ACC112 (cell line): ENCODE measurements around the gene FAM169A.
"Not testable (repeated sequence)": the region's sequence is repeated elsewhere in the genome, so short reads cannot be mapped to it uniquely, and the experiment has no call there.

ENCODE experiments used
- H2AFZ ChIP-seq: fragments of 200-600 bp; sonication (generic); one replicate; pipeline ENCODE4 v1.6.0; 2017; ENCODE audit warnings: antibody characterized with exemption, low read length; ENCODE audit not compliant: unreplicated experiment
- H3K27ac ChIP-seq: fragments of 200-600 bp; sonication (generic); 2 replicates; pipeline ENCODE4 v1.5.1; 2014; ENCODE audit warnings: low read depth, mild to moderate bottlenecking, antibody characterized with exemption, low read length, moderate library complexity
- H3K27me3 ChIP-seq: fragments of 200-600 bp; sonication (generic); 2 replicates; pipeline ENCODE4 v1.6.1; 2014; ENCODE audit warnings: mild to moderate bottlenecking, antibody characterized with exemption, low read length, moderate library complexity, mixed read lengths; ENCODE audit not compliant: insufficient read depth
- H3K36me3 ChIP-seq: fragments of 200-600 bp; sonication (generic); 2 replicates; pipeline ENCODE4 v1.6.1; 2016; ENCODE audit warnings: mild to moderate bottlenecking, antibody characterized with exemption, low read length, moderate library complexity, mixed read lengths; ENCODE audit not compliant: insufficient read depth
- H3K4me1 ChIP-seq: fragments of 200-600 bp; sonication (generic); one replicate; pipeline ENCODE4 v1.6.1; 2016; ENCODE audit warnings: low read length, mixed read lengths; ENCODE audit not compliant: insufficient read depth, unreplicated experiment, control insufficient read depth
- H3K4me3 ChIP-seq: fragments of 200-600 bp; sonication (generic); 2 replicates; pipeline ENCODE4 v1.5.1; 2014; ENCODE audit warnings: mild to moderate bottlenecking, low read depth, low read length
- H3K79me2 ChIP-seq: fragments of 200-600 bp; sonication (generic); one replicate; pipeline ENCODE4 v1.6.0; 2016; ENCODE audit warnings: low read length; ENCODE audit not compliant: control insufficient read depth, unreplicated experiment, insufficient read depth

FAM169A gene

GRCh38 chr5:74889523-74890105 is 23.4 kb upstream of the FAM169A start:
- H2AFZ ChIP-seq = no peak overlapping the region

GRCh38 chr5:74888117-74888516 is 21.9 kb upstream of the FAM169A start:
- Histone ChIP-seq H3K27me3 (no peaks in the 10 kb centered on the region), H3K27ac (no peak overlapping the region), H3K79me2 (no peaks in the 10 kb centered on the region), H2AFZ (no peak overlapping the region), H3K36me3 (no peaks in the 10 kb centered on the region), H3K4me3 (no peak overlapping the region), H3K4me1 (no peaks in the 10 kb centered on the region)

More at GRCh38 chr5:74889523-74890105, 23.4 kb upstream of the FAM169A start:
- Histone ChIP-seq H3K4me1 (no peaks in the 10 kb centered on the region), H3K4me3 (no peak overlapping the region), H3K27ac (no peak overlapping the region), H3K79me2 (no peaks in the 10 kb centered on the region), H3K36me3 (no peaks in the 10 kb centered on the region), H3K27me3 (no peaks in the 10 kb centered on the region)

GRCh38 chr5:74885170-74885569 is 19.0 kb upstream of the FAM169A start:
- Histone ChIP-seq H3K4me3 (no peak overlapping the region), H2AFZ (no peak overlapping the region), H3K27me3 (no peaks in the 10 kb centered on the region), H3K4me1 (no peaks in the 10 kb centered on the region), H3K27ac (no peak overlapping the region), H3K79me2 (no peaks in the 10 kb centered on the region), H3K36me3 (no peaks in the 10 kb centered on the region)

GRCh38 chr5:74882379-74883134 is 16.4 kb upstream of the FAM169A start:
- H3K4me1 ChIP-seq, H3K36me3 ChIP-seq, H2AFZ ChIP-seq, H3K4me3 ChIP-seq, H3K27ac ChIP-seq, H3K79me2 ChIP-seq, H3K27me3 ChIP-seq: not testable (repeated sequence)

GRCh38 chr5:74877624-74878304 is 11.6 kb upstream of the FAM169A start:
- Histone ChIP-seq H2AFZ (no peak overlapping the region), H3K36me3 (no peaks in the 10 kb centered on the region), H3K79me2 (no peaks in the 10 kb centered on the region), H3K27me3 (no peaks in the 10 kb centered on the region), H3K4me1 (no peaks in the 10 kb centered on the region), H3K27ac (no peak overlapping the region), H3K4me3 (no peak overlapping the region)

- Histone ChIP-seq H3K79me2 (no peaks in the 10 kb centered on the region), H2AFZ (no peak overlapping the region), H3K4me1 (no peaks in the 10 kb centered on the region), H3K27ac (no peak overlapping the region), H3K36me3 (no peaks in the 10 kb centered on the region), H3K27me3 (no peaks in the 10 kb centered on the region), H3K4me3 (no peak overlapping the region)
Observed at GRCh38 chr5:74875994-74876791, 10.0 kb upstream of the FAM169A start.

- Histone ChIP-seq H3K27me3 (no peaks in the 10 kb centered on the region), H3K27ac (no peak overlapping the region), H3K4me1 (no peaks in the 10 kb centered on the region), H3K79me2 (no peaks in the 10 kb centered on the region), H3K36me3 (no peaks in the 10 kb centered on the region), H3K4me3 (no peak overlapping the region), H2AFZ (no peak overlapping the region)
Observed at GRCh38 chr5:74873525-74874249, 7.5 kb upstream of the FAM169A start.

GRCh38 chr5:74870299-74871067 is 4.3 kb upstream of the FAM169A start:
- Histone ChIP-seq H3K27me3 (peaks cover under 1% of the 10 kb centered on the region; the same call in 1 of the 2 replicates), H3K4me1 (peaks cover 1% of the 10 kb centered on the region), H2AFZ (no peak overlapping the region), H3K4me3 (no peak overlapping the region), H3K79me2 (no peaks in the 10 kb centered on the region), H3K27ac (no peak overlapping the region), H3K36me3 (no peaks in the 10 kb centered on the region)

- not testable (repeated sequence) for H3K79me2 ChIP-seq, H3K27me3 ChIP-seq, H3K4me1 ChIP-seq, H2AFZ ChIP-seq, H3K4me3 ChIP-seq, H3K36me3 ChIP-seq, H3K27ac ChIP-seq
Observed at GRCh38 chr5:74869414-74869813, 3.2 kb upstream of the FAM169A start.
